Activated T-cell treated with anti-CD3 and anti-CD28 coated beads, Interleukin-2, amount 50 U/mL, for 1 hour (primary cell): ENCODE measurements around the gene BTF3.
"Not testable (repeated sequence)": the region's sequence is repeated elsewhere in the genome, so short reads cannot be mapped to it uniquely, and the experiment has no call there.

Experiments used
- DNase-seq: peaks from one replicate; pipeline ENCODE4 v3.0.0-alpha.2; 2020

Gene BTF3

DNA sequence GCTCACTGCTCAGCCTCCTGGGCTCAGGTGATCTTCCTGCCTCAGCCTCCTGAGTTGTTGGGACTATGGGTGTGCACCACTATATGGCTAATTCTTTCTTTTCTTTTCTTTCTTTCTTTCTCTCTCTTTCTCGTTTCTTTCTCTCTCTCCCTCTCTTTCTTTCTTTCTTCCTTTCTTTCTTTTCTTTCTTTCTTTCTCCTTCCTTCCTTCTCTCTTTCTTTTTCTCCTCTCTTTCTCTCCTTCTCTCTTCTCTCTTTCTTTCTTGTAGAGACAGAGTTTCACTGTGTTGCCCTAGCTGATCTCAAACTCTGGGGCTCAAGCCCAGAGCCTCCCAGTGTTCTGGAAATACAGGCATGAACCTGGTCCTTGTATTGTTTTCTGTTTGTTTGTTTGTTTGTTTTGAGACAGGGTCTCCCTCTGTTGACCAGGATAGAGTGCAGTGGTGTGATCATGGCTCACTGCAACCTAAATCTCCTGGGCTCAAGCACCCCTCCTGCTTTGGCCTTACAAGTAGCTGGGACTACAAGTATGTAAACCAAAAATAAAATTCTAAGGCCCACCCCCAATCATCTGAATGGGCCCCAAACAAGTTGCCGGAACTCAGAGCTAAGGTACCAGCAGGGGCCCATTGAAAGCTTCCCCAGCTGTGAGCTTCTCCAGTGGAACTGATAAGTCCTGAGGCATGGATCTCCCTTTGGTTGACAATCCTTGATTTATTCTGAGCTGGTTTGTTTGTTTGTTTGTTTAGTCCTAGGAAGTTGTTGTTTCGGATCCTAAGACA, 11.9 kb upstream of the BTF3 start:
- no peak for DNase-seq

DNA sequence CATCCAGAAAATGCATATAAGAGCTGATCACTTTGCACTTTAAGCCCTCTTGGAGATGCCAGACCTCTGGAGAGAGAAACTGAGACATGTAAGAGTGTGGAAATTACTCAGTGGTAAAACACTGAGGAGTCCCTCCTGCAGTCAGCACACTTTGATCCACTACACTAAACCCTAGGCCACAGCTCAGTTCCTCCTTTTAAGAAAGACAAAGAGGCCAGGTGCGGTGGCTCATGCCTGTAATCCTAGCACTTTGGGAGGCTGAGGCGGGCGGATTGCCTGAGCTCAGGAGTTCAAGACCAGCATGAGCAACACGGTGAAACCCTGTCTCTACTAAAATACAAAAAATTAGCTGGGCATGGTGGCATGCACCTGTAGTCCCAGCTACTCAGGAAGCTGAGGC, 11.0 kb upstream of the BTF3 start:
- not testable (repeated sequence) for DNase-seq

DNA sequence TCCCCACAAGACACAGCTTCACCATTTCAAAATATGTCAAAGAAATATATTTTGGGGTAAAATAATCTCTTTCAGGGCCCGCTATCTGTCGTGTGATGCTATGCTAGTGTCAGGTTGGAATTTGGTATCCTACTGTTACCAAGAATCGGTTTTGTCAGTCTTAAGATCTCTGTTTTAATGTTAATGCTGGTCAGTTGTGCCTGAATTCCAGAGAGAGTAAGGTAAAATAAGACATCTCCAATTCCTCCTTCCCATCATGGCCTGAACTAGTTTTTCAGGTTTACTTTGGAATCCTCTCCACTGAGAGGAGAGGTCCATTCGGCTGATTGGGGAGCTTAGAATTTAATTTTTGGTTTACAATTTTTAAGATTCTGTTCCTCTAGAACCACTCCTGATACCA, 10.4 kb upstream of the BTF3 start:
- no peak for DNase-seq

- no peak for DNase-seq
These were observed 9.4 kb upstream of the BTF3 start for GRCh38 chr5:73488806-73489205.

- no peak for DNase-seq
These were observed 8.2 kb upstream of the BTF3 start for GRCh38 chr5:73490088-73490487.

DNA sequence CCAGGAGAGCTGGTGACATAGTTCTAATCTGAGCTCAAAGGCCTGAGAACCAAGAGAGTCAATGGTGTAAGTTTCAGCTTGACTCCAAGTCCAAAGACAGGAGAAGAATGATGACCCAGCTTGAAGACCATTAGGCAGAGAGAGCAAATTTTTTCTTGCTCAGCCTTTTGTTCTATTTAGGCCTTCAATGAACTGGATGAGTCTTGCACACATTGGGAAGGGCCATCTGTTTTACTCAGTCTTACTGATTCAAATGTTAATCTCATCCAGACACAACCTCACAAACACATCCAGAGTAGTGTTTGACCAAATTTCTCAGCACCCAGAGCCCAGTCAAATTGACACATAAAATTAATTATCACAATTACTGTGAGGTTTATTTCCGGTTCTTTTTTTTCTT, 7.1 kb upstream of the BTF3 start:
- DNase-seq: no peak

- DNase-seq: no peak
These were observed 4.8 kb upstream of the BTF3 start for GRCh38 chr5:73493421-73493820.

DNA sequence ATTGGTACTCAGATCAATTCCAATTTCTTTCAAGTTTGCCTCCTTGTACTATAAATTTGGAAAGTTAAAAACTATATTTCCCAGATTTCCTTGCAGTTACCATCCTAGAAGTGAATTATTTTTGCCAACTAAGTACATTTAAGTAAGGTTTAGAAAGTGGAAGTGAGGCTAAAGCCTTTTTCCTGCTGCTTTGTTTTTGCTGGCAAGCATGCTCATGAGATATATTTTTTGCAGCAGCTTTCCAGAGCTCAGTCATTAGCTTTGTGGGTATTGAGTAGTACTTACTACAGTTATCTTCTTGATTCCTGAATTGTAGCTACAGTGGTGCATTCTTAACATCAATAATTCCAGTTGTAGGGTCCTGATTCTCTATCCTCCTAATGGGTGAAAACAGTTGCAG, 3.5 kb upstream of the BTF3 start:
- DNase-seq: no peak

DNA sequence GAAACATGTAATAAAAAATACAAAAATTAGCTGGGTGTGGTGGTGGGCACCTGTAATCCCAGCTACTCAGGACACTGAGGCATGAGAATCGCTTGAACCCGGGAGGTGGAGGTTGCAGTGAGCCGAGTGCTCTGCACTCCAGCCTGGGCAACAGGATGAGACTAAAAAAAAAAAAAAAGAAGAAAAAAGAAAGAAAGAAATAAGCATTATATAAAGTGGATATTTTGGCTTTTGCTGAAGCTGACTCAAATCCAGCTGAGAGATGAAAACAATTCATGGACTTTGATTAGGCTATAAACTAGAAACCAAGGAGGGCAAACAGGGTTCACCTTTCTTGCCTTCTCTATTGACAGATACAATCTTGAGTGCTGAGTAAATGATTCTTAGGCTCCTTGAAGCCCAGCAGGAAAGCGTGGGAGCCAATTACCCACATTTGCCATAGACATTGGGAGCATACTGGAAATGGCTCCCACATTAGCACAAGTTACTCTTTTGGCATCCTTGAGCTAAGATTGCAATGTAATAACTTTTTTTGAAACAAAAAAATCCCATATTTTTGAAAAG, 2.4 kb upstream of the BTF3 start:
- no peak for DNase-seq

DNA sequence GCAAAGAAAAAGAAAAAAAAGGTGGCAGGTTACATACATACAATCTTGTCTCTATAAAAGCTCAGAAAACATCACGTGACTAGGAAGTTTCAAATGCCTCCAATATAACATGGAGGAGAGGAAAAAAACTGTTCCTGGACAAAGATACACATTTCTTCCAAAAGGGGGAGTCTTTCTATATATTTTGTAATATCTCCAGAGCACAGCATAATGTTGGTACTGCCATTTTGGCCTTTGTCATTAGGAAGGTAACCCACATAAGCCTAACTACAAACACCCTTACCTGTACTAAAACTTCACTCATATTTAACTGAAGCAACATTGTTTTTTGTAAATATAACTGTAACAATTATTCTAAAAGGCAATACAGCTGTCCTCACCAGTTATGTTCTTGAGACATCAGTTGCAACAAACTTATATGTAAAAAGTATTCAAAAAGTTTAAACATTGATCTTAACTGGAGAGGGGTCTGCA, 1.2 kb upstream of the BTF3 start:
- DNase-seq: no peak

GRCh38 chr5:73497497-73498056, 665 bp upstream of the BTF3 start:
- no peak for DNase-seq

DNA sequence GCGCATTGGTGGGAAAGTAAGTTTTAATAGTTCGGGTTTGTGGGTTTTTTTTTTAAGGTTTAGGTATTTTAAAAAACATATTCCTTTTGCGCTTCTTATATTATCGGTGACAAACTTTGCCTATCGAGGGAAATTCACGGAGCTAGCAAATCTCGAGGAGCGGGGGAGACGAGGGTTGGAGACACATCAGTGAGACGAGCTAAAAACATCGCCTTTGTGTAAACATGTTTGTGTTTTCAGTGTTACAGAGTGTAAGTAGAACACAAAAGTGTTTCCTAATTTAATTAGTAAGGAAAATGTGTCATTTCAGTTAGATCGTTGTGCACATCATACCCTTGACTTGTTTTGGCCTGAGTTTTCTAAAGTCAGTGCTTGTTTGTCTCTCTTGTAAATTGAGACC, 945 bp downstream of the BTF3 start:
- no peak for DNase-seq

DNA sequence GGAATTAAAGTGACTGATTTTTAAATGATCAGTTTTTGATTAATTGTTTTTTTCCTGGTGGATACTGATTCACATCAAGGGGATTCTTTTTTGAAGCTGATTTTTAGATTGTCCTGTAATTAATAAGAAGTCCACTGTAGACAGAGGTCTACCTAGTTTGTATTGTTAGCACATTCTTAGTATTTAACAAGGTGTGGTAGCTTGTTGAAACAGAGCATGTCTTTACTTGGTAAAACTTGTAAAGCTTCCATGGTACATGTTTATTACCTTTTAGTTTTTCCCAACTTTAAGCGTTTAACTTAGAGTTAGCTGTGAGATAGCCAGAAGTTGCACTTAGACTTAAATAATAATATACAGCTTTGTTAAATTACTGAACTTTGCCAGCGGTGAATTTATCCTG, 1.5 kb downstream of the BTF3 start:
- no peak for DNase-seq

DNA sequence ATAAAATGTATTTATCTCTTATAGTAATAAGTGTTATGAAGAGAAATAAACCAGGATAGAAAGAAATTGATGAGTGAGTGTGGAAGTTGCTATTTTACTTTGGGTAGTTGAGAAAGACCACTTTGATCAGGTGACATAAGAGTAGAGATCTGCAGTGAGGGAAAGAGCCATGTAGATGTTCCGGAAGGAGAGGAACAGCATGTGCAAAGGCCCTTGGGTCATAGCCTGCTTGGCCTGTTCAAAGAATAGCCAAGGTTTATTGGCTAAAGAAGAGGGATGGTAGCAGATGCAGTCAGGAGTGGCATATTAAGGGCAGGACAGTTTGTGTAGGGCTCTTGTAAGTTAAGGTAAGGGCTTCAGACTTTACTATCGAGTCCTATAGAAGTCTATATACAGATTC, 3.2 kb downstream of the BTF3 start:
- no peak for DNase-seq

GRCh38 chr5:73506459-73506955, 8.3 kb downstream of the BTF3 start:
- DNase-seq: no peak

DNA sequence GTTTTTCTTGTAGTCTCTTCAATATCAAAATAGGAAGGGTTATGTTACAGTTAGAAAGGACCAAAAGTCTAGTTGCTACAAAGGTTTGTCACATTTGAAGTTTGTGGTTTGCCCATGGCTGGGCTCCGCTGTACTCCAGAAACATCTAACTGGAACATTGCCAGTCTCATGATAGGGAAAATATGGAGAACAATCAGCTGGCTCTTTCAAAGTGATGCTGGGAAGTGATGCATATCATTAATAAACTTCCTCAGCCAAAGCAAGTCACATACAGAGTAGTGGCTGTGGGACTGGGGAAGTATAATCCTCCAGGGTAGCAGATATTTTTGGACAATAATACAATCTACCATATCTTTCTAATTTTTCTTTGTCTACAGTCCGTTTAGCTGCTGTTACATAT, 8.8 kb downstream of the BTF3 start:
- no peak for DNase-seq

GRCh38 chr5:73508521-73508920, 10.3 kb downstream of the BTF3 start:
- DNase-seq: not testable (repeated sequence)

DNA sequence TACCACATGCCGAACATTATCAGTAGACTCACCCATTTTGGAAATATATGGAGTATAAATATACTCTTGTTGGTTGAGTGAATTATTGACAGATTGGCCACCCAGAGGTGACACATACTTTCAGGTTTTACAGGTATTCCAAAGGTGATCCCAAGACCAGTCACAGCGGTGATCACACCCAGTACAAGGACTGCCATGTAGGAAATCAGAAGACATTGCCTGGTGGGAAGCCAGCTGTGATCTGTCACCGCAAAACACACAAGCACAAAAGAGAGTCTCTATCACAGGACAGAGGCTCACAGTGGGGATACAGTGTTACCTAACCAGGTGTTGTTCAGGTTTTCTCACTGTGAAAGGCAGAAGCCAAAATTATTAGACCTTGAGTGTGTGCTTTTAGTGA, 15.8 kb downstream of the BTF3 start:
- DNase-seq: no peak

GRCh38 chr5:73514418-73514817, 16.2 kb downstream of the BTF3 start:
- no peak for DNase-seq

GRCh38 chr5:73515232-73515631, 17.0 kb downstream of the BTF3 start:
- no peak for DNase-seq

DNA sequence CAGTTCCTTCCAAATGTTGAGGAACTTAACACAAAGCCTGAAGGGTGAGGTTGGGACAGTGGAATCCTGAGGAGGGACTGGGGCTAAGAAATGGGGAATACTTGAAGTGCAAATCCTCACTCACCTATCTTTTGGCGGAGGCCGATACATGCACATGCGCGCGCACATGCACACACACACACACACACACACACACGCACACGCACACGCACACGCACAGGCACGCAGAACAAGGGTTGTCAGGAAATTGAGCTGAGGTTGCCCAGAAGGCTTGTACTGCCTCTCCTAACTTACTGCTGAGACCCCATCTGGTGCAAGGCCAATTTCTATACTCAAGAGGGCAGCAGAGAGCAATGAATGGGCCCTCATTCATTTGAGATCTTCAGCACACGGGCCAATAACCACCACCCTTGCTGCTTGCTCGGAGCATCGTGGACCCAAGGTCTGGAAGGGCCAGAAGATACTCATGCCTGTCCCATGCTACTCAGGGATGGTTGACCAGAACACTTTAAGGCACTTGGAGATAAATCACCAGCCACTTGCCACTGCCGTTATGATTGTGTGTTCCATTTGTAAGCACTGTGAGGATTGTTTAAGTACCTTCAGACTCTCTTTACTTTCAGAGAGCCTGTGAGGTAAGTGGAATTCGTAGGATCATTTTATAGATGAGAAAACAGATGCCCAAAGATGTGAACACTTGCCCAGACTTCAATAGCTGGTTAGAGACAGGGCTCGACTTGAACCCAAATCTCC, 21.5 kb downstream of the BTF3 start:
- peak; percentile 58 for DNase-seq

DNA sequence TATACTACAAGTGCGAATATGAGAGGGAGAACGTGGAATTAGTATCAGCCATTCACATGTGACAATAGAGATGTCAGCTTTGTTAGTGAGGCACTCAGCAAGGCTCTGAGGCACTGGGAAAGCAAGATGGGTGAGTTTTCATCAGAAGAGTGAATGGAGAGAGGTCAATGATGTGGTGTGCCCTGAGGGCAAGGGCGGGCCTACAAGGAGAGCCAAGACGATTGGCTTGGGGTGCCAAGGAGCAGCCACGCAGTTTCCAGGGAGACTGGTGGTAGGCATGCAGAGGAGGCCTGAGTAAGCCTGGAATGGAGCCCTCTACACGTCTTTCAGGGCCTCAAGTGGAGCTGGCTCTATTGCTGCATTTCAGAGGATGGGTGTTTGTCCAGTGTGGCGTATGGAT, 24.7 kb downstream of the BTF3 start:
- DNase-seq: no peak

GRCh38 chr5:73523861-73524260, 25.6 kb downstream of the BTF3 start:
- no peak for DNase-seq
